Loucy (cell line): ENCODE data around the gene GDPD5.

Source experiments
- H2AFZ ChIP-seq: fragments of 200-600 bp; sonication (generic); 2 replicates; pipeline ENCODE4 v1.6.0; 2016; ENCODE audit warnings: antibody characterized with exemption, mild to moderate bottlenecking, low read length, moderate library complexity
- H3F3A ChIP-seq: fragments of 200-600 bp; 2 replicates; pipeline ENCODE4 v1.6.0; 2016; ENCODE audit warnings: antibody characterized with exemption, low read depth, mild to moderate bottlenecking
- H3K27me3 ChIP-seq: fragments of 200-600 bp; sonication (generic); 2 replicates; pipeline ENCODE4 v1.6.1; 2014; ENCODE audit warnings: low read length, mild to moderate bottlenecking; ENCODE audit not compliant: insufficient read depth, poor library complexity, severe bottlenecking
- H3K36me3 ChIP-seq: fragments of 200-600 bp; sonication (generic); 2 replicates; pipeline ENCODE4 v1.6.1; 2016; ENCODE audit warnings: low read length; ENCODE audit not compliant: insufficient read depth
- H3K4me1 ChIP-seq: fragments of 200-600 bp; sonication (generic); 2 replicates; pipeline ENCODE4 v1.5.1; 2014; ENCODE audit warnings: low read length, mild to moderate bottlenecking; ENCODE audit not compliant: insufficient read depth, poor library complexity, severe bottlenecking
- H3K4me2 ChIP-seq: fragments of 200-600 bp; sonication (generic); 2 replicates; pipeline ENCODE4 v1.6.0; 2014; ENCODE audit warnings: antibody characterized with exemption, low read length, low read depth, mild to moderate bottlenecking; ENCODE audit not compliant: poor library complexity, severe bottlenecking
- H3K4me3 ChIP-seq: fragments of 200-600 bp; sonication (generic); 2 replicates; pipeline ENCODE4 v1.5.1; 2014; ENCODE audit warnings: low read length, mild to moderate bottlenecking, mixed read lengths; ENCODE audit not compliant: poor library complexity, severe bottlenecking
- H3K79me2 ChIP-seq: fragments of 200-600 bp; sonication (generic); 2 replicates; pipeline ENCODE4 v1.6.1; 2014; ENCODE audit warnings: low read length; ENCODE audit not compliant: insufficient read depth
- H3K9ac ChIP-seq: fragments of 200-600 bp; sonication (generic); 2 replicates; pipeline ENCODE4 v1.6.0; 2014; ENCODE audit warnings: mild to moderate bottlenecking, low read depth, low read length, moderate library complexity; ENCODE audit not compliant: poor library complexity, severe bottlenecking
- H3K9me2 ChIP-seq: fragments of 200-600 bp; sonication (generic); replicated peaks from 2 replicates; pipeline ENCODE4 v1.6.1; 2016; ENCODE audit warnings: low read depth, low read length, mixed read lengths
- H3K9me3 ChIP-seq: fragments of 200-600 bp; sonication (generic); 2 replicates; pipeline ENCODE4 v1.6.1; 2014; ENCODE audit warnings: mild to moderate bottlenecking, antibody characterized with exemption, low read length, low read depth; ENCODE audit not compliant: insufficient read depth
- H4K20me1 ChIP-seq: fragments of 200-600 bp; sonication (generic); 2 replicates; pipeline ENCODE4 v1.6.0; 2014; ENCODE audit warnings: antibody characterized with exemption, low read length, mild to moderate bottlenecking; ENCODE audit not compliant: insufficient read depth, poor library complexity, severe bottlenecking
- CTCF ChIP-seq: fragments of 200-600 bp; sonication (generic); conservative IDR thresholded peaks from 2 replicates; pipeline ENCODE4 v1.5.1; 2014; ENCODE audit warnings: mild to moderate bottlenecking, antibody characterized with exemption, low read length
- EZH2phosphoT487 ChIP-seq: fragments of 200-600 bp; IDR thresholded peaks from 2 replicates; pipeline ENCODE4 v1.6.1; 2018; ENCODE audit warnings: antibody characterized with exemption, mild to moderate bottlenecking, moderate library complexity, borderline replicate concordance

The GDPD5 gene

GRCh38 chr11:75472081-75472732 is 53.5 kb downstream of the GDPD5 start:
- Histone ChIP-seq H3K4me2 (no peak overlapping the region), H2AFZ (no peak overlapping the region), H3F3A (no peaks in the 10 kb centered on the region), H3K4me1 (peaks cover 33% of the 10 kb centered on the region), H3K4me3 (no peak overlapping the region), H3K9ac (no peak overlapping the region), H3K9me2 (no peaks in the 10 kb centered on the region), H3K79me2 (no peaks in the 10 kb centered on the region), H4K20me1 (no peaks in the 10 kb centered on the region), H3K27me3 (no peaks in the 10 kb centered on the region), H3K9me3 (no peaks in the 10 kb centered on the region), H3K36me3 (no peaks in the 10 kb centered on the region)
- no peak for TF ChIP-seq CTCF
- no peak for TF ChIP-seq EZH2phosphoT487

- Histone ChIP-seq H3K36me3 (no peaks in the 10 kb centered on the region), H3K27me3 (no peaks in the 10 kb centered on the region), H3K79me2 (no peaks in the 10 kb centered on the region), H2AFZ (no peak overlapping the region), H3K9me3 (no peaks in the 10 kb centered on the region), H3K4me1 (peaks cover 30% of the 10 kb centered on the region), H3K9me2 (no peaks in the 10 kb centered on the region), H3K4me3 (no peak overlapping the region), H3K9ac (no peak overlapping the region), H4K20me1 (no peaks in the 10 kb centered on the region), H3K4me2 (no peak overlapping the region), H3F3A (no peaks in the 10 kb centered on the region)
- TF ChIP-seq EZH2phosphoT487 (no peak), CTCF (no peak)
These were observed 54.4 kb downstream of the GDPD5 start for GRCh38 chr11:75471176-75471973.

- no peak overlapping the region for H3K4me3 ChIP-seq
- no peaks in the 10 kb centered on the region for H3K9me3 ChIP-seq
- H4K20me1 ChIP-seq = no peaks in the 10 kb centered on the region
- H3K9me2 ChIP-seq = no peaks in the 10 kb centered on the region
- peaks cover 23% of the 10 kb centered on the region for H3K4me1 ChIP-seq
- H3K36me3 ChIP-seq = no peaks in the 10 kb centered on the region
- H3K27me3 ChIP-seq = no peaks in the 10 kb centered on the region
- H3K79me2 ChIP-seq = no peaks in the 10 kb centered on the region
- no peak overlapping the region for H3K4me2 ChIP-seq
- H3F3A ChIP-seq = no peaks in the 10 kb centered on the region
- H3K9ac ChIP-seq = no peak overlapping the region
- TF ChIP-seq EZH2phosphoT487 (no peak), CTCF (no peak)
- H2AFZ ChIP-seq = no peak overlapping the region
These were observed 55.2 kb downstream of the GDPD5 start for GRCh38 chr11:75470476-75471080.
